Measurements from ENCODE around the gene CELSR2. TPM values are rescaled to one million over a fixed set of nuclear protein-coding genes. Genes with fewer than 3 reads are reported as not detected.
"Not testable (repeated sequence)": the region's sequence is repeated elsewhere in the genome, so short reads cannot be mapped to it uniquely, and the experiment has no call there.

Gene CELSR2
- total RNA-seq, 1 donor from 2014 or later: 22.4 TPM

GRCh38 chr1:109280862-109281261 lies 31.5 kb downstream of the CELSR2 start:
- no peak for DNase-seq

- no peak for DNase-seq
Measured at GRCh38 chr1:109281680-109282496, 32.5 kb downstream of the CELSR2 start.

GRCh38 chr1:109282497-109282951 lies 33.2 kb downstream of the CELSR2 start:
- DNase-seq: no peak

GRCh38 chr1:109282952-109283747 lies 33.8 kb downstream of the CELSR2 start, which contains the start of gene PSRC1:
TSS of gene PSRC1 (minus strand) at chr1:109283145.
- peak; percentile 94 for DNase-seq

GRCh38 chr1:109283748-109284600 lies 34.6 kb downstream of the CELSR2 start:
- DNase-seq: no peak

- not testable (repeated sequence) for DNase-seq
Measured at GRCh38 chr1:109286762-109287161, 37.4 kb downstream of the CELSR2 start.

GRCh38 chr1:109290137-109290536 lies 40.8 kb downstream of the CELSR2 start:
- no peak for DNase-seq

- DNase-seq: no peak
Measured at GRCh38 chr1:109290998-109291397, 41.7 kb downstream of the CELSR2 start.

GRCh38 chr1:109292364-109292763 lies 43.0 kb downstream of the CELSR2 start:
- DNase-seq: no peak

- DNase-seq: no peak
Measured at GRCh38 chr1:109293026-109293425, 43.7 kb downstream of the CELSR2 start.

- no peak for DNase-seq
Measured at GRCh38 chr1:109294481-109294880, 45.1 kb downstream of the CELSR2 start.

GRCh38 chr1:109295712-109296415 lies 46.5 kb downstream of the CELSR2 start:
- no peak for DNase-seq

- no peak for DNase-seq
Measured at GRCh38 chr1:109296782-109297181, 47.4 kb downstream of the CELSR2 start.

- no peak for DNase-seq
Measured at GRCh38 chr1:109298666-109299557, 49.6 kb downstream of the CELSR2 start.

- DNase-seq: peak; percentile 33
Measured at GRCh38 chr1:109299558-109300343, 50.4 kb downstream of the CELSR2 start.

GRCh38 chr1:109300650-109301151 lies 51.4 kb downstream of the CELSR2 start:
- DNase-seq: no peak

- DNase-seq: no peak
Measured at GRCh38 chr1:109301874-109302273, 52.5 kb downstream of the CELSR2 start.

GRCh38 chr1:109304226-109304920 lies 55.0 kb downstream of the CELSR2 start:
- DNase-seq: no peak

GRCh38 chr1:109305991-109306390 lies 56.7 kb downstream of the CELSR2 start:
- DNase-seq: not testable (repeated sequence)
